WI38 (cell line): ENCODE results near the gene DNAAF8.
"Not testable (repeated sequence)": the region's sequence is repeated elsewhere in the genome, so short reads cannot be mapped to it uniquely, and the experiment has no call there.

ENCODE experiments used
- H3K4me3 ChIP-seq: 2 replicates; pipeline ENCODE4 v1.5.1; 2011; ENCODE audit warnings: low read depth, mild to moderate bottlenecking, control low read depth, low read length
- TF ChIP-seq, protein P1 (sequence below): IDR thresholded peaks from 2 replicates; pipeline ENCODE4 v1.5.1; 2012; ENCODE audit warnings: low read depth, mild to moderate bottlenecking, control low read depth, low read length

Gene DNAAF8

GRCh38 chr16:4778050-4778392, 43.7 kb downstream of the DNAAF8 start:
- TF ChIP-seq, protein P1, sequence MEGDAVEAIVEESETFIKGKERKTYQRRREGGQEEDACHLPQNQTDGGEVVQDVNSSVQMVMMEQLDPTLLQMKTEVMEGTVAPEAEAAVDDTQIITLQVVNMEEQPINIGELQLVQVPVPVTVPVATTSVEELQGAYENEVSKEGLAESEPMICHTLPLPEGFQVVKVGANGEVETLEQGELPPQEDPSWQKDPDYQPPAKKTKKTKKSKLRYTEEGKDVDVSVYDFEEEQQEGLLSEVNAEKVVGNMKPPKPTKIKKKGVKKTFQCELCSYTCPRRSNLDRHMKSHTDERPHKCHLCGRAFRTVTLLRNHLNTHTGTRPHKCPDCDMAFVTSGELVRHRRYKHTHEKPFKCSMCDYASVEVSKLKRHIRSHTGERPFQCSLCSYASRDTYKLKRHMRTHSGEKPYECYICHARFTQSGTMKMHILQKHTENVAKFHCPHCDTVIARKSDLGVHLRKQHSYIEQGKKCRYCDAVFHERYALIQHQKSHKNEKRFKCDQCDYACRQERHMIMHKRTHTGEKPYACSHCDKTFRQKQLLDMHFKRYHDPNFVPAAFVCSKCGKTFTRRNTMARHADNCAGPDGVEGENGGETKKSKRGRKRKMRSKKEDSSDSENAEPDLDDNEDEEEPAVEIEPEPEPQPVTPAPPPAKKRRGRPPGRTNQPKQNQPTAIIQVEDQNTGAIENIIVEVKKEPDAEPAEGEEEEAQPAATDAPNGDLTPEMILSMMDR, result no peak
- H3K4me3 ChIP-seq, result no peak overlapping the region

DNA sequence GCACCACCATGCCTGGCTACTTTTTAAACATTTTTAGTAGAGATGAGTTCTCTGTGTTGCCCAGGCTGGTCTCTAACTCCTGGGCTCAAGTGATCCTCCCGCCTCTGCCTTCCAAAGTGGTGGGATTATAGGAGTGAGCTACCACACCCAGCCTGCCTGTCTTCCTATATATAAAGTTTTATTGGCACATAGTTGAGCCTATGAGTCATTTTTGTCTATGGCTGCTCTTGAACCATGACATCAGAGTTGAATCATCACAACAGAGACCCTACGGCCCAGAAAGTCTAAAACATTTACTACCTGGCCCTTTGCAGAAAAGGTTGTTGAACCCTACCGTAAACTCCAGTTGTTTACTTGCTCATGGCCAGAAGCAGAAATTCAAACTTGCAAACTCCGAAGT, 45.9 kb downstream of the DNAAF8 start:
- TF ChIP-seq, protein P1, result no peak

DNA sequence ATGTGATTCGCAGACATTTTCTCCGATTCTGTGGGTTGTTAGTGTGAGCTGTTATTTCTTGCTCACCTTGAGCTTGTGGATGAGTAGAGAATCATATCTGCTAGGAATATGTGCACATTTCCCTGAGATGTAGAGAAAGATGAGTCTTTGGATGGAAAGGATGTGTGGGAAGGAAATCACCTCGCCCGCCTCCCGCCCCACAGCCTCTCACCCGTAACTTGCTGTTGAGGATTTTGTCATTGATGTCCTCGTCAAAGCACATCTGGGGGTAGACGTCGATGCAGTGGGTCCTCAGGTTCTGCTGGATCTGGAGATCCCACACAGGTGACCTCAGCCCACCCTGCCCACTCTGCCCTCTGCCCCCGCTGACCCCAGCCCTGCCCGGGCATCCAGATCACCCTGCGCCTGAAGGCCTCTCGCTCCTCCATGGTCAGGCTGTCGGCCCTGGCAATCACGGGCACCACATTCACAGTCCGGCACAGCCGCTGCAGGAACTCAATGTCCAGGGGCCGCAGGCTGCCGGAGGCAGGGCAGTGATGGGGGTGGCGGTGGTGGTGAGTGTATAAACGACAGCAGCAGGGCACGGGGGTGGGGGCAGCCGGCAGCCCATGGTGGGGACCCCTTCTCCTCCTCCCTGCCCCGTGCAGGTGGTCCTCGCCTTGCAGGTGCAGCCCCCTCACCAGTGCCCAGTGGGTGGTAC, 49.1 kb downstream of the DNAAF8 start:
- no peak overlapping the region for H3K4me3 ChIP-seq
- TF ChIP-seq, protein P1, result no peak

More for the DNA sequence above, 45.9 kb downstream of the DNAAF8 start:
- no peak overlapping the region for H3K4me3 ChIP-seq

- no peak overlapping the region for H3K4me3 ChIP-seq
- TF ChIP-seq, protein P1, result no peak
Observed at GRCh38 chr16:4783951-4784336, 49.6 kb downstream of the DNAAF8 start.

GRCh38 chr16:4784444-4784987, 50.2 kb downstream of the DNAAF8 start:
- not testable (repeated sequence) for H3K4me3 ChIP-seq

GRCh38 chr16:4785758-4786433, 51.6 kb downstream of the DNAAF8 start:
- TF ChIP-seq, protein P1, result no peak
- H3K4me3 ChIP-seq, result no peak overlapping the region

DNA sequence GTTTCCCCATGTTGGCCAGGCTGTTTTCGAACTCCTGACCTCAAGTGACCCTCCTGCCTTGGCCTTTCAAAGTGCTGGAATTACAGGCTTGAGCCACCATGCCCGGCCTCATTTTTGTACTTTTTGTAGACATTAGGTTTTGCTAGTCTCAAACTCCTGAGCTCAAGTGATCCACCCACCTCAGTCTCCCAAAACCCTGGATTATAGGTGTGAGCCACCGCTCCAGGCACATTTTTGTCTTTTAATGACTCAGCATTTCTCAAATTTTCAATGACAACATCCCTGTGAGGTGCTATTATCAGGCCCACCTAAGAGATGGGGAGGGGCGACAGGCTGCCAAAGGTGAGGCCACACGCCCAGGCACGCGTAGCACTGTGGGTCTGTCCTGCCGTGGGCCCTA, 52.7 kb downstream of the DNAAF8 start:
- TF ChIP-seq, protein P1, result no peak
- H3K4me3 ChIP-seq, result no peak overlapping the region
